NCI-H345 treated with DMSO at 0.1 percent for 48 hours (cell line): ENCODE results near the gene PPP1R37.
A peak's percentile ranks its signal among the peaks of the same experiment; 100 is the strongest.

Source experiments
- DNase-seq: peaks from one replicate; lab custom pipeline; 2025; ENCODE audit not compliant: unreplicated experiment; lab: John Stamatoyannopoulos, UW

The PPP1R37 gene

DNA sequence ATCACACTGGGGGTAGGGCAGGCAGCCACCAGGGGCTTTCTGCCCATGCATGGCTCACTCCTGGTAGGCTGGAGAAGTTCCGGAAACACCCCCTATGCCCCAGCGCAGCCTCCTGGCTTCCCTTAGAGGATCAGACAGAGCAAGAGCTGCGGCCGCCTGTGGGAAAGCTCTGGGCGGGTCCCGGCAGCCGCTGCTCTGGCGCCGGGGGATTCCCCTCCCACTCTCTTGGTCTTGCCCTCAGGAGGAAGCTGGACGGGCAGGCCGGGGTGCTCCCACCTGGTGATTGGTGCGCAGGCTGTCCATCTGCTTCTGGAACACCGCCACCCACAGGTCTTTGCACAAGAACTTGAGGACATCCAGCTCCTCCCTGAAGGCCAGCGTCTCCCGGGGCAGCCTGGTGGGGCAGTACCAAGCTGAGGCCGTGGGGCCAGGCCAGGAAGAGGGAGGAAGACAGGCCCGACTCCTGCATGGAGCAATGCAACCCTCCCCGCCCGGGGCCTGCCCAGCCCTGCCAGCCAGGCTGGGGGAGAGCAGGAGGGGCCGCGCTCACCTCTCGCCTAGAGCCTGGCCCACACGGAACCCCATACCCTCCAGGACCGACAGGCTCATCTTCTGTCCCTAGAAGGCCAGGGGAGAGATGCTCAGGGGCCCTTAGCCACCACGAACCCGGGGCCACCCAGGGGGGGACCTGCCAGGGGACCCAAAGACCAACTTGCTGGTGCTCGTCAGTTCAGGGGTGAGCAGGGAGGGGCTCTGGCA is 71.8 kb downstream of the PPP1R37 start:
- DNase-seq = no peak

DNA sequence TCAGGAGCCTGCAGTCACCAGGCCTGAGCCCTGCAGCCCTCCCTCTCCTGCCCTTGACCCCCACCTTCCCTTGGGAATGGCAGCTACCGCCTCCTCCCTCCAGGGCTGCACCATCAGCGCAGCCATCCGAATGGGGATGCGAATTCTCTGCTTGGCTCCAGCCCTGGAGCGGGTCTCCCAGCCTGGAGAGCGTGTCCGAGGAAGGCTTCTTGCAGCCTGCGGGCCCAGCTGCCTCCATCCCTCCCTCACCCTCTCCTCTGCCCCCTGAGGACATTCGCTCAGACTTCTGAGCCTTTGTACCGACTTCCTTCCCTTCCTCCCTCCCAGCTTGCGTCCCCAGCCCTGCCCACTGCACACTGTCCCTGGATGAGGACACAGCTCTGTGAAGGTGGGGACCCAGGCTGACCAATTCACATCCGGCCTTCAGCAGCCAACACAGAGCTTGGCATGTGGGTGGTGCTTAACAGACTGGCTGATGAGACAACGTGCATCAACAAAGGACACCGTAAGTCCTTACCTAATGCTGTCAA is 73.8 kb downstream of the PPP1R37 start:
- no peak for DNase-seq

DNA sequence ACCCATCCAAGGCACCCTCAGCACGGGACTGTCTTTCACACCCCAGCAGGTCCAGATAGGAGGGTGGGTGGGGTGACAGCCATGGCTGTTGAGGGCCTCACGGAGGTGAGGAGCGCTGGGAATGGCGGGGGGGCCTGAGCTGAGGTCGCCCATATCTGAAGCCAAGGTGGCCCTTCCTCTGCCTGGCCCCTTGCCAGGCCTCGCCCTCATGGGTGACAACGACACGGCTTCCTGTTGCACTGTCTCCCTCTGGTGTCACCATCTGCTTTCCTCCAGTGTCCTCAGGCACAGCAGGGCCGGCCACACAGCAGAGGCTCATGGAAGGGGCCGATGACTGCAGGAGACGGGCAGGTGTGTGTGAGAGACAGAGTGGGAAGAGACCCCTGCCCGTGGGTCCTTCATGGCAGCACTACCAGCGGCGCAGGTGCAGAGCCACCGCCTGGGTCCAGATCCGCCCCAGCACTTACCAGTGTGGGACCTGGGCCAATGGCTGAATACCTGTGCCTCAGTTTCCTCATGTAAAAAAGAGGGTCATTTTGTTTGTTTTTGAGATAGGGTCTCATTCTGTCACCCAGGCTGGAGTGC is 75.9 kb downstream of the PPP1R37 start:
- DNase-seq = no peak

DNA sequence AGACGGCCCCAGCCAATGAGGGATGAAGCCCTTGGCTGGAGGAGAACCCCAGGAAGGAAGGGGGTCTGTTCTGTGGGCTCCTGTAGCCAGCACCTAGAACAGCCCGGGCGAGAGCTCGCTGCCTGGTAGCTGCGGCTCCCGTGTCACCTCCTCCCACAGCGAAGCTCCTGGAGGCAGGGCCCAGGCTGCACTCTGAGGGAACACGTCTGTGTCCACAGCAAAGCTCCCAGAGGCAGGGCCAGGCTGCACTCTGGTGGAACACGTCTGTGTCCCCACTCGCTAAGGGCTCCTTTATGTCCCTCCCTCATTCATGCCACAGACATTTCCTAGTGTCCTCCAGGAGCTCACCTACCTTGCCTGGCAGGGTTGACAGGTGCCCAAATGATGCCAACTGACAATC is 76.6 kb downstream of the PPP1R37 start:
- no peak for DNase-seq

DNA sequence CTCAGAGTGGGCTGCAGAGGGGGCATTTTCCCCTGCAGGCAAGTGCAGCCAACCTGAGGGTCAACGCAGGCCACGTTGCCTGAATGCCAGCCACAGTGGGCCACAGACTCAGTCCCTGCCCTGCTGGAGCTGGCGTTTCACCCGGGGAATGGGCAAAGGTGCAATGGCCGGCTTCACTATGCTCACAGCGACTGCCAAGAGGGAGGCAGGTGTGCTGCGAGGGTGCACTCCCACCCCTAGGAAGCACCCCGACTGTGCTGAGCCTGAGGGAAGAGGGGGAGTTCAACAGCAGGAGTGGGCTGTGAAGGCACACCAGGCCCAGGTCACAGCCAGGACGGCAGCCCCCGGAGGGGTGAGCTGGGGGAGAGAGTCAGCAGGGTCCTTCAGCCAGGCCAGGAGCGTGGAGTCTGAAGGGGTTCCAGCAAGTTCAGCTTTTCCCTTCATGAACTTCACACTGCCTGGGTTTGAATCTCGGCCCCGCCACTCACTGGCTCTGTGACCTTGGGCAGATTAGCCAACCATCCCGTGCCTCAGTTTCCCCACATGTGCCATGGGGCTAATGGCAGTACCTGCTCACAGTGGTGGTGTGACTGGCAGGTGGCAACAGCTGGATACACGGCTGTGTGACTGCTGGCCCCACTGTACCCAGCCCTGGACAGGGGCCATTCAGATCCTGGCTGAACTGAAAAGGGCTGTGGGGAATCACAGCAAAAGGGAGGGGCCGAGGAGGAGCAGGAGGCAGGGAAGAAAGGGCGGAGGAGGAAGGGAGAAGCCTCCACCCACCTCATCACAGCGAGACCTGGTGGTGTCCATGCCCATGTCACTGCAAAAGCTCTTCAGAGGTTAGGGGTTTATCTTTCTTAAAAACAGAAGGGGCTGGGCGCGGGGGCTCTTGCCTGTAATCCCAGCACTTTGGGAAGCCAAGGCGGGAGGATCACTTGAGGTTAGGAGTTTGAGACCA is 77.4 kb downstream of the PPP1R37 start:
- DNase-seq = no peak

DNA sequence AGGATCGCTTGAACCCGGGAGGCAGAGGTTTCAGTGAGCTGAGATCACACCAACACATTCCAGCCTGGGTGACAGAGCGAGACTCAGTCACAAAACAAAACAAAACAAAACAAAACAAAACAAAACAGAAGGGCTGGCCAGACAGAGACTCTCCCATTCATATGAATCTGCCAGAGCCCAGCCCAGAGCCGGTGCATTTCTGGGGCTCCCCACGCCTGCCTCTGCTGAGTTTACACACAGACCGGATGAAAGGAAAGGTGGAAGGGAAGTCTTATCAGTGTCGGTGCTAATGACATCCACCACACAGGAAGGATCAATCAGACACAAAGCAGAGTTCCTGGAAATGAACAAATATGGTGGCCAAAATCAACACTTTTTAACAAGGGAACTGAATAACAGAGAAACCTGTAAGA is 78.2 kb downstream of the PPP1R37 start:
- no peak for DNase-seq

DNA sequence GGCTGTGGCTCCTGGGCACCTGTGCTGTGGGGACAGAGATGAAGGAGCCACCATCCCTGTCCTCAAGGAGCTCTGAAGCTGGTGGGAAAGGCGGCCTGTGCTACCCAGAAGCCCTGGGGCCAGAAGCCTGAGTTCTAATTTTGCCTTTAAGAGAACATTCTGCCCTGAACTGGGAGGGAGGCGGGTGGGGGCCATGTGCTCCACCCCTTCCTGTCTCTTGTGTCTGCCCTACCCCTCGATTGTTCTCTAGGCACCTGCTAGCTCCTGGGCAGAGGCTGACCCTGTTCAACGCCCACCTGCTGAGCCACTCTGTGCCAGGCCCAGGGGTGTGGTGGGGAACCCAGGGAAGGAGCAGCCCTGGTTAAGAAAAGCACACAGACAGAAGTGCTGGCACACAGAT is 79.2 kb downstream of the PPP1R37 start:
- no peak for DNase-seq

DNA sequence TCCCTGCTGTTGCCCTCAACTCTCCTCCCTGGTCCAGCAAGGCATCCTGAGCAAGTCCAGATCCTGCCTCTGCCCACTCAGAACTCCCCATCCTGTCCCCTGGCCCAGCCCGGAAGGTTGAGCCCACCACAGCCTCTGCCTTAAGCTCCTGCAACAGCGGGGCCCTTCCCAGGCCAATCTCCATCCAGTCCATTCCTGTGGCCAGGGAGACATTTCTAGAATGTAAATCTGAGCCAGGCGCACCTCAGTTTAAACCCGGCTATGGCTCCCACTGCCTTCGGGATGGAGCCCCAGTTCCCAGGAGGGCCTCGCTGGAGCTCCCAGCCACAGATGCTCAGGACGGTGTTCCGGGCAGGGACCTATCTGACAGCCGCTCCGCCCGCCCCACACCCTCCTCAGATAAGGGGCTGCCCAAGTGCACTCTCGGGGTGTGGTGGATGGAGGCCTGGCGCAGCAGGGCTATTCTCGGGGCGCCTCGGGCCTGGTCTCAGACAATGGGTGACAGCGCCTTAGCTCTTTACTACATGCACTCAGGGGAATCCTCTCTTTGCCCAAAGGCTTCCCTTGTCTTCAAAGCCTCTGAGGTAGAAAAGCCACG is 79.7 kb downstream of the PPP1R37 start:
- DNase-seq = no peak

DNA sequence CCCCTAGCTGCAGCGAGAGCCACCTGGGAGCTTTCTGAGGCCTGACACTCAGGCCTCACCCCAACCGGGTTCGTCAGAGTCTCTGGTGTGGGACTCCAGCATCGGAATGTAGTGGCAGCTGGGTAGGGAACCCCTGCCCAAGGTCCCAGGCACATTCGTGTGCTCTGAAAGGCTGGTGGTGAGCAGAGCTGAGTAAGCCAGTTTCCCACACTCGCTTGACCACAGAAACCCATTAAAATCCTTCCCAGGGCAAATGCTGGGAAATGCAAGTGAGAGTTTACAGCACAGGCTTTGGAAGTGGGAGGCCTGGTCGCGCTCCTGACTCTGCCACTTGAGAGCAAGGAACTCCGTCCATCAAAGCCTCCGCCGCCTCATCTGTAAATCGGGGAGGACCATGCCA is 80.8 kb downstream of the PPP1R37 start:
- DNase-seq = no peak

DNA sequence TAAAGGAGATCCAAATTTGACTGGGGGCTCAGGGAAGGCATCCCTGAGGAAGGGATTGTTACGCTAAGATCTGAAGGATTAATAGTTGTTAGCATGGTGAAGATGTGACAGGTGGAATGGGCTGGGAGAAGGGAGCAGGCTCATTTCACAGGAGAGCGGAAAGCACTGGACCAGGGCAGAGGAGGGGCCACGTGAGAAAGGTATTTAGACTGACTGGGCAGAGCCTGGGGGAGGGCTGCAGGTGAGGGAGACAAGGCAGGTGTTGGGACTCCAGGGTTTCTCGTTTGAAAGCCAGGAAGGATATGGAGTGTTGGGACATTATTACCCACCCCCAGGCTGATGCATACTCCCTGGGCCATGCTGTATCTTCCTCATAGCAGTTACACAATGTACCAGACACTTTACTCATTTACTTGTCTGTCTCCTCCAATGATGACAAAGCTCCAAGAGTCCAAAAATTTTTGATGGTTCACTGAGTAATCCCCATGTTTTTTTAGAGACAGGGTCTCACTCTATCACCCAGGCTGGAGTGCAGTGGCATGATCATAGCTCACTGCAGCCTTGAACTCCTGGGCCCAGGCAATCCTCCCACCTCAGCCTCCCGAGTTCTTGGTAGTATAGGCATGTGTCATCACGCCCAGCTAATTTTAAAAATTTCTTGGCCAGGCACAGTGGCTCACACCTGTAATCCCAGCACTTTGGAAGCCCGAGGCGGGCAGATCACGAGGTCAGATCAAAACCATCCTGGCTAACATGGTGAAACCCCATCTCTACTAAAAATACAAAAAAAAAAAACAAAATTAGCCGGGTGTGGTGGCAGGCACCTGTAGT is 82.8 kb downstream of the PPP1R37 start:
- no peak for DNase-seq

DNA sequence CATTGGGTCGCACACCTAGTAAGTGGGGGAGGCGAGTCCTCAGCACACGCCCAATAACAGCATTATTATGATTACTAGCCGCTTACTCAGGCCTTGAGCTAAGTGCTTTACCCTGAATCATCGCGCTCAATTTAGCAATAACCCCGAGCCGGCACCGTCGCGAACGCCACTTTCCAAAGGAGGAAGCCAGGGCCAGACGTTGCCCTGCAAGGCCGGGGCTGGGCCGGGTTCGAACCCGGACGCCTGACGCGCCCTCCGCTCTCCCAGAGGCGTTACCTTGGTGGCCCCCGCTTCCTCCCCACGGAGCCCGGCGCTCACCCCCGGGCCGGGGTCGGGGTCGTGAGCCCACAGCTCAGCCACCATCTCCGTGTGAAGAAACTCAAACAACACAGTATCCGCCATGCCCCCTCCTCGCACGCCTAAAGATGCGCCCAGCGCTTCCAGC is 84.9 kb downstream of the PPP1R37 start, which contains the start of gene TRAPPC6A:
Gene TRAPPC6A, minus strand, starts transcription at position 421 of the 445 bp plus-strand sequence. Its CDS starts 19 bp downstream, at position 402.
- DNase-seq = no peak

DNA sequence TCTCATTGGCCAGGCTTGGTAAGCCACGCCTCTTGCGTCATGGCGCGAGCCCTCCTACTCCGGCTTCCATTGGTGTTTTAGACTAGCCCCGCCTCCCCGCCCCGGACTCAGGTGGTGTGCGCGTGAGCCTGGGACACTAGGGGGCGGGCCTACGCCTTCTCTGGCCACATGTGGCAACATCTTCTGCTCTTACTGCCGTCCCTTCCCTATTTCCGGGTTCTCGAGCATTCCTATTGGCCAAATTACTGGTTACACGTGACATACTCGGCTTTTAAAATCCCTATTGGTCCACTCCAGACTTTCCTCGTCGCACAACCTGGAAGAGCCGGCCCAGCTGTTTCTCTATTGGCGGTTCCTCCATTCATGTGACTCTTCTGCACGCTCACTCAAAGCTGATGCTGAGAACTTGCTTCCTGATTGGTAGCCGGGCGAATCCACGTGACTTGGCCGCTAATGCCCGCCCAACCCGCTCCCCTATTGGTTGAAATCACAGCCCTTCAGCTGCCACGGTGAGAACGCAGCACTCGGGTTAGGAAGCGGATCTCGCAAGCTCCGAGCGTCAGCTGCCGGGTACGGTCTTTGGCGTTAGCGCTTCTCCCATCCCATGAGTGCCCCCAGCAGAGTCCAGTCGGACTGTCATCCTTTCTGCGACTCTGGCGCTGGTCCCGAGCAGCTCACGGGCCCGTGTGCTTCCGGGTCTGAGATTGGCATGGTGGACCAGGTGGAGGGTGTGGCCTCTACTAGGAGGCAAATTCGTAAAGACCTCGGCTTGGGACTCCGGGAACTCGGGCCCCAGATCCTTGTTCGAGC is 85.5 kb downstream of the PPP1R37 start, which contains the start of gene BLOC1S3:
Gene BLOC1S3, plus strand, starts transcription at position 523 of the 810 bp plus-strand sequence. CDS start 513 bp downstream, outside the sequence.
- peak; percentile 98 for DNase-seq

DNA sequence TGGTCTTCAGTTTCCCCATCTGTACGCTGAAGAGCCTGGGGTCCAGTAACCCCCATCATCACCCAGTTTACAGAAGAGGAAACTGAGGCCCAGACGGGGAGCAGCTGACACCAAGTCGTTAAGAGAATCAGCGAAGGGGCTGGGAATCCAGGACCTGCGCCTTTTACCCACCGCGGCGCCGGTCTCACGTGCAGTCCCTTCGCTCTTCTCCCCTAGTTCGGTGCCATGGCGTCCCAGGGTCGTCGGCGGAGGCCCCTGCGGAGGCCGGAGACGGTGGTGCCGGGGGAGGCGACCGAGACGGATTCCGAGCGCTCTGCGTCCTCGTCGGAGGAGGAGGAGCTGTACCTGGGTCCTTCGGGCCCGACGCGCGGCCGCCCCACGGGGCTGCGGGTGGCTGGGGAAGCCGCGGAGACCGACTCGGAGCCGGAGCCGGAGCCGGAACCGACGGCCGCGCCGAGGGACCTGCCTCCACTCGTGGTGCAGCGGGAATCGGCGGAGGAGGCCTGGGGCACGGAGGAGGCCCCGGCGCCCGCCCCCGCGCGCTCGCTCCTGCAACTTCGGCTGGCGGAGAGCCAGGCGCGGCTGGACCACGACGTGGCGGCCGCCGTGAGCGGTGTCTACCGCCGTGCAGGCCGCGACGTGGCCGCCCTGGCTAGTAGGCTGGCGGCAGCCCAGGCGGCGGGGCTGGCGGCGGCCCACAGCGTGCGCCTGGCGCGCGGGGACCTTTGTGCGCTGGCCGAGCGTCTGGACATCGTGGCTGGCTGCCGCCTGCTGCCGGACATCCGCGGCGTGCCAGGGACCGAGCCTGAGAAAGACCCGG is 86.3 kb downstream of the PPP1R37 start:
- no peak for DNase-seq

DNA sequence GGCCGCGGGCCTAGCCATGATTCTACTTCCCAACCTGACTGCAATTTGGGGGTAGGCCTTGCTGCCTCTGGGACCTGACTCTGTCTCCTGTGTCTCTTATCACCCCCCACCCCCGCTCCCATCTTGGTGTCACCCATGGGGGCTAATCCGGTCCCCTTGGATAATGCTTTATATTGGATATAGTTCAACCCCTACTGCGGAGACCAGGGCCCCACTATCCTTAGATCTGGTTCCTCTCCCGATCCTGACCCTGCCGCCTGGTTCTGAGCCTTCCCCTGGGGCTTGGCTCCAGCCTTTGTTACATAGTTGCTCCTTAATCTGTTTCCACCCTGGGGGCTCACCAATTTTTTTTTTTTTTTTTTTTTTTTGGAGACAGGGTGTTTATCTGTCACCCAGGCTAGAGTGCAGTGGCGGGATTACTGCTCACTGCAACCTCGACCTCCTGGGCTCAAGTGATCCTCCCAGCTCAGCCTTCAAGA is 87.0 kb downstream of the PPP1R37 start:
- no peak for DNase-seq

DNA sequence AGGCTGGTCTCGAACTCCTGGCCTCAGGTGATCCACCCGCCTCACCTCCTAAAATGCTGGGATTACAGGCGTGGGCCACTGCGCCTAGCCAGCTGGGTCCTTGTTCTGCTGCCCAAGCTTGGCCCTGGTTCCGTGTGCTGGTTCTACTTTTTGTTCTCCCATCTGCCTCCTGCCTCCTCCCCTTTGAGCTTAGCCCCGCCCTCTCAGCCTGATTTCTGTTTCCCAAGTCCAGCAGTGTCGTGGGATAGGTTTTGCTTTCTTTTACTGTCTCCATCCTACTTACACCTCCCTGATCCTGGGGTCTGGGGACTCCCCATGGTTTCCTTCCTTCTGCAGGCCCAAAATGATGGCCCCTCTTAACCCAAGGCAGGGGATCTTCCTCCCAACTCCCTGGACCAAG is 88.0 kb downstream of the PPP1R37 start:
- DNase-seq = no peak

DNA sequence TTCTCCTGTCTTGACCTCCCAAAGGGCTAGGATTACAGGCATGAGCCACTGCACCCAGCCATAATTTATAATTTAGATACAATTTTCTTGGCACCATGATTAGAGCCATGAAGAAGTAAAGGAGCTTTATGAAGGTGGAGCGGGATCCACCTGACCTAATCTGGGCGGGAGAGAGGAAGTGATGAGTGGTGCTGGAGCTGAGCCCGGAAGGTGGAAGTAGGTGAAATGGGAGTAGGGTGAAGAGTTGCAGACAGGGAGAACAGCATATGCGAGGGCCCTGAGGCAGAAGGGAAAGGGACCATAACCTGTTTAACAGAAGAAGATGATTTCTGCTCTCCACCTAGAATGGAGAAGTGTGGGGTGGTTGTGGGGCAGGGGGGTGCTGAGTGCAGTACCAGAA is 89.8 kb downstream of the PPP1R37 start:
- no peak for DNase-seq

DNA sequence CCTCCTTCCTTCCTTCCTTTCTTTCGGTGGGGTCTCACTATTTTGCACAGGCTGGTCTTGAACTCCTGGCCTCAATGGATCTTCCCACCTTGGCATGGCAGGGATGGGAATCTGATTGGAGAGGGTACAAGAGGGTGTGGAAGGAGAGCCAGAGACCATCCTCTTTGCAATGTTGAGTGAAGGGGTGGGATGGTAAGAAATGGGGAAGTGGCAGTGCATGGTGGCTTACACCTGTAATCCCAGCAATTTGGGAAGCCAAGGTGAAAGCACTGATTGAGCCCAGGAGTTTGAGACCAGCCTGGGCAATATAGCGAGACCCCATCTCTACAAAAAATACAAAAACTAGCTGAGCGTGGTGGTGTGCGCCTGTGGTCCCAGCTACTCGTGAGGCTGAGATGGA is 91.1 kb downstream of the PPP1R37 start:
- no peak for DNase-seq
